B cell (primary cell): ENCODE measurements around the gene ABCB4. TPM values are rescaled to one million over a fixed set of nuclear protein-coding genes. Genes with fewer than 3 reads are reported as not detected.

ENCODE experiments used
- ATAC-seq: fragments of 200-7000 bp; cut with Tn5 transposase; one replicate; pipeline ENCODE4 v1.10.0; 2021; ENCODE audit warnings: low read depth, mild to moderate bottlenecking, moderate number of reproducible peaks, moderate library complexity
- CTCF ChIA-PET: fragments of 350-600 bp; sonication (Branson Sonifier 250); formaldehyde crosslinking; loops from one replicate; lab custom pipeline; 2021; ENCODE audit warnings: antibody characterized with exemption, inconsistent platforms; lab: Charles Lee
- POLR2A ChIA-PET: fragments of 350-600 bp; sonication (Branson Sonifier 250); formaldehyde crosslinking; loops from one replicate; lab custom pipeline; 2021; ENCODE audit warnings: antibody characterized with exemption; lab: Charles Lee
- DNase-seq: peaks from one replicate; pipeline ENCODE4 v3.0.0; 2013
- H2AFZ ChIP-seq: 2 replicates; pipeline ENCODE4 v1.6.1; 2012; ENCODE audit warnings: mild to moderate bottlenecking, low read depth, low read length; ENCODE audit not compliant: insufficient read depth, poor library complexity, severe bottlenecking
- H3K27ac ChIP-seq, 2 donors: 1 replicate in 1 of 2; 2 replicates in 1 of 2; pipeline ENCODE4 v1.5.1; 2012 to 2013; ENCODE audit warnings: low read length in 2 of 2, mild to moderate bottlenecking in 2 of 2, moderate library complexity in 1 of 2
- H3K27me3 ChIP-seq, 4 experiments: fragments of 200-600 bp in 1 of 4; sonication (generic) in 1 of 4; replicated peaks in 1 of 4; 1 replicate in 2 of 4; 2 replicates in 2 of 4; pipeline versions ENCODE4 v1.6.1 to v1.7.0; 2013 to 2016; ENCODE audit warnings: low read length in 3 of 4, mild to moderate bottlenecking in 2 of 4, mixed read lengths in 1 of 4, moderate library complexity in 1 of 4; ENCODE audit not compliant: insufficient read depth in 4 of 4, control insufficient read depth in 3 of 4; ENCODE audit errors: control extremely low read depth in 1 of 4
- H3K36me3 ChIP-seq, 2 experiments: replicated peaks in 1 of 2; 1 replicate in 1 of 2; 2 replicates in 1 of 2; pipeline versions ENCODE4 v1.6.1 to v1.7.1; 2013; ENCODE audit warnings: low read length in 1 of 2; ENCODE audit not compliant: insufficient read depth in 2 of 2, control insufficient read depth in 1 of 2; ENCODE audit errors: control extremely low read depth in 1 of 2, extremely low read depth in 1 of 2
- H3K4me1 ChIP-seq, 2 donors: fragments of 200-600 bp in 1 of 2; sonication (generic) in 1 of 2; 1 replicate in 1 of 2; 2 replicates in 1 of 2; pipeline versions ENCODE4 v1.5.1 to v1.6.1; 2013 to 2017; ENCODE audit warnings: low read length in 2 of 2; ENCODE audit not compliant: control insufficient read depth in 2 of 2, insufficient read depth in 2 of 2
- H3K4me2 ChIP-seq: replicated peaks from 2 replicates; pipeline ENCODE3; 2012; ENCODE audit warnings: mild to moderate bottlenecking, low read depth, low read length; ENCODE audit not compliant: poor library complexity, severe bottlenecking
- H3K4me3 ChIP-seq, 5 experiments: fragments of 200-600 bp in 1 of 5; sonication (generic) in 1 of 5; 1 replicate in 3 of 5; 2 replicates in 2 of 5; pipeline versions ENCODE4 v1.5.1 to v1.7.0; 2011 to 2016; ENCODE audit warnings: low read length in 4 of 5, mild to moderate bottlenecking in 4 of 5, low read depth in 2 of 5, control low read depth in 1 of 5, moderate library complexity in 1 of 5; ENCODE audit not compliant: insufficient read depth in 1 of 5; ENCODE audit errors: control extremely low read depth in 1 of 5, extremely low read depth in 1 of 5
- H3K79me2 ChIP-seq: fragments of 200-600 bp; sonication (generic); one replicate; pipeline ENCODE4 v1.6.0; 2016; ENCODE audit warnings: low read length; ENCODE audit not compliant: control insufficient read depth, insufficient read depth
- H3K9ac ChIP-seq: fragments of 200-600 bp; sonication (generic); 2 replicates; pipeline ENCODE4 v1.6.1; 2017; ENCODE audit warnings: mild to moderate bottlenecking, low read length, moderate library complexity
- H3K9me3 ChIP-seq, 3 donors: one replicate each; pipeline versions ENCODE4 v1.6.1 to v1.7.1; 2013; ENCODE audit warnings: low read length in 2 of 3; ENCODE audit not compliant: control insufficient read depth in 2 of 3, insufficient read depth in 1 of 3; ENCODE audit errors: control extremely low read depth in 1 of 3
- H4K20me1 ChIP-seq: 2 replicates; pipeline ENCODE4 v1.6.0; 2012; ENCODE audit warnings: mild to moderate bottlenecking, low read length; ENCODE audit not compliant: insufficient read depth, control insufficient read depth, poor library complexity, severe bottlenecking
- H3K27ac Mint-ChIP-seq: one replicate; pipeline ENCODE4 v1.8.0; 2021; ENCODE audit warnings: mixed read lengths
- H3K27me3 Mint-ChIP-seq: one replicate; pipeline ENCODE4 v1.8.0; 2021; ENCODE audit warnings: mixed read lengths
- H3K4me1 Mint-ChIP-seq: one replicate; pipeline ENCODE4 v1.8.0; 2021; ENCODE audit warnings: mixed read lengths
- H3K4me3 Mint-ChIP-seq: one replicate; pipeline ENCODE4 v1.8.0; 2021; ENCODE audit warnings: mixed read lengths
- H3K9me3 Mint-ChIP-seq: one replicate; pipeline ENCODE4 v1.8.0; 2022; ENCODE audit warnings: mixed read lengths; ENCODE audit not compliant: insufficient read depth
- EZH2 ChIP-seq: IDR thresholded peaks from 2 replicates; pipeline ENCODE4 v1.6.1; 2012; ENCODE audit warnings: borderline replicate concordance, low read depth, mild to moderate bottlenecking, moderate library complexity, low read length; ENCODE audit not compliant: insufficient read depth, poor library complexity, severe bottlenecking
- WGBS: methylation state at CpG from one replicate; pipeline ENCODE4 v1.1.5; 2013; ENCODE audit warnings: missing lambda C conversion rate; ENCODE audit not compliant: insufficient coverage; 5-methylcytosine and 5-hydroxymethylcytosine counted together
- intact Hi-C: fragments of 100-400 bp; cut with micrococcal nuclease; formaldehyde crosslinking; loops from one replicate; pipeline ENCODE4 v1.10.0; 2022
- polyA plus RNA-seq: library from polyadenylated mRNA; depleted of rRNA; stranded (reverse); fragments of >200 nt; gene quantifications from 2 replicates; pipeline ENCODE4 v1.2.3, GENCODE V29; 2012
- total RNA-seq, 2 donors: library from RNA; stranded (reverse); fragments of 120-200 nt in 1 of 2; gene quantifications; 1 replicate in 1 of 2; 2 replicates in 1 of 2; pipeline versions ENCODE4 v1.2.3 to v1.2.4, GENCODE V29; 2013 to 2022
- TF ChIP-seq, protein P1 (sequence below): fragments of 200-600 bp; IDR thresholded peaks from one replicate; pipeline ENCODE4 v1.8.0; 2022; ENCODE audit warnings: antibody characterized with exemption, mild to moderate bottlenecking

Gene ABCB4
- total and polyA plus RNA-seq, 2 donors (not counting 1 experiment from before 2014, with no cell fraction given) = 16.6 to 40.0 TPM

- H3K36me3 ChIP-seq = peaks cover 15 to 57% of the 10 kb centered on the region in 2 experiments
- peak overlapping the region in 1 of 2 donors; percentile 46 for H3K27ac ChIP-seq
- Mint-ChIP-seq H3K27ac (no peak overlapping the region), H3K9me3 (no peaks in the 10 kb centered on the region), H3K4me1 (peaks cover 11% of the 10 kb centered on the region), H3K4me3 (no peak overlapping the region), H3K27me3 (no peaks in the 10 kb centered on the region)
- H3K79me2 ChIP-seq = no peaks in the 10 kb centered on the region
- DNase-seq (no peak), ATAC-seq (no peak)
- no peak overlapping the region for H3K9ac ChIP-seq
- no peak overlapping the region for H3K4me3 ChIP-seq
- no peaks in the 10 kb centered on the region for H3K27me3 ChIP-seq
- no peaks in the 10 kb centered on the region for H4K20me1 ChIP-seq
- CTCF ChIA-PET = no interaction called here
- intact Hi-C loops = no loop called here
- TF ChIP-seq, protein P1, sequence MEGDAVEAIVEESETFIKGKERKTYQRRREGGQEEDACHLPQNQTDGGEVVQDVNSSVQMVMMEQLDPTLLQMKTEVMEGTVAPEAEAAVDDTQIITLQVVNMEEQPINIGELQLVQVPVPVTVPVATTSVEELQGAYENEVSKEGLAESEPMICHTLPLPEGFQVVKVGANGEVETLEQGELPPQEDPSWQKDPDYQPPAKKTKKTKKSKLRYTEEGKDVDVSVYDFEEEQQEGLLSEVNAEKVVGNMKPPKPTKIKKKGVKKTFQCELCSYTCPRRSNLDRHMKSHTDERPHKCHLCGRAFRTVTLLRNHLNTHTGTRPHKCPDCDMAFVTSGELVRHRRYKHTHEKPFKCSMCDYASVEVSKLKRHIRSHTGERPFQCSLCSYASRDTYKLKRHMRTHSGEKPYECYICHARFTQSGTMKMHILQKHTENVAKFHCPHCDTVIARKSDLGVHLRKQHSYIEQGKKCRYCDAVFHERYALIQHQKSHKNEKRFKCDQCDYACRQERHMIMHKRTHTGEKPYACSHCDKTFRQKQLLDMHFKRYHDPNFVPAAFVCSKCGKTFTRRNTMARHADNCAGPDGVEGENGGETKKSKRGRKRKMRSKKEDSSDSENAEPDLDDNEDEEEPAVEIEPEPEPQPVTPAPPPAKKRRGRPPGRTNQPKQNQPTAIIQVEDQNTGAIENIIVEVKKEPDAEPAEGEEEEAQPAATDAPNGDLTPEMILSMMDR = no peak
- no peak overlapping the region for H3K4me2 ChIP-seq
- POLR2A ChIA-PET = no interaction called here
- 55% methylated on average over 6 of the region's 7 CpGs for WGBS
- no peak overlapping the region for H2AFZ ChIP-seq
- H3K9me3 ChIP-seq = no peaks in the 10 kb centered on the region
- peaks cover 5% of the 10 kb centered on the region in 2 donors for H3K4me1 ChIP-seq
Measured at GRCh38 chr7:87448388-87448787, 27.1 kb downstream of the ABCB4 start.

GRCh38 chr7:87447116-87447635 lies 28.3 kb downstream of the ABCB4 start:
- no CpG with 5 or more reads among the region's 4 CpGs for WGBS
- Histone ChIP-seq H3K9me3 (no peaks in the 10 kb centered on the region), H2AFZ (no peak overlapping the region), H3K36me3 (peaks cover 15 to 58% of the 10 kb centered on the region in 2 experiments), H3K4me1 (peaks cover 5% of the 10 kb centered on the region in 2 donors), H3K9ac (no peak overlapping the region), H3K27me3 (no peaks in the 10 kb centered on the region), H3K4me3 (no peak overlapping the region), H3K27ac (no peak overlapping the region), H3K4me2 (no peak overlapping the region), H4K20me1 (no peaks in the 10 kb centered on the region), H3K79me2 (no peaks in the 10 kb centered on the region)
- ATAC-seq (no peak), DNase-seq (no peak)
- ChIA-PET POLR2A (no interaction called here), CTCF (interaction anchor here (1.1 kb wide), 1 partner anchor 34 kb away, joined by 3 read pairs; no protein-coding TSS in a partner anchor)
- H3K4me3 Mint-ChIP-seq = no peak overlapping the region
- intact Hi-C loops = no loop called here
- TF ChIP-seq, protein P1 = no peak
- no peak for TF ChIP-seq EZH2
- H3K27ac Mint-ChIP-seq = peak overlapping the region; percentile 6
- peaks cover 11% of the 10 kb centered on the region for H3K4me1 Mint-ChIP-seq
- H3K9me3 Mint-ChIP-seq = no peaks in the 10 kb centered on the region
- H3K27me3 Mint-ChIP-seq = no peaks in the 10 kb centered on the region
